Kasumi-1 (cell line): ENCODE results near the gene NDUFA1.
"Not testable (repeated sequence)": the region's sequence is repeated elsewhere in the genome, so short reads cannot be mapped to it uniquely, and the experiment has no call there.

ENCODE experiments used
- DNase-seq, 2 experiments: peaks; one replicate each; lab custom pipeline; 2025; lab: John Stamatoyannopoulos, UW

Gene NDUFA1

GRCh38 chrX:119871599-119872395 is at the start of gene NDUFA1, which contains the start of gene RNF113A:
NDUFA1 (plus strand) TSS chrX:119871832; CDS start chrX:119871912, 80 bp downstream.
RNF113A (minus strand) TSS chrX:119871733; CDS start chrX:119871613, 120 bp downstream.
- peak; percentile 80 to 82 for DNase-seq

GRCh38 chrX:119824221-119824620 is 47.4 kb upstream of the NDUFA1 start:
- not testable (repeated sequence) for DNase-seq

GRCh38 chrX:119826399-119826959 is 45.2 kb upstream of the NDUFA1 start:
- DNase-seq: no peak

DNA sequence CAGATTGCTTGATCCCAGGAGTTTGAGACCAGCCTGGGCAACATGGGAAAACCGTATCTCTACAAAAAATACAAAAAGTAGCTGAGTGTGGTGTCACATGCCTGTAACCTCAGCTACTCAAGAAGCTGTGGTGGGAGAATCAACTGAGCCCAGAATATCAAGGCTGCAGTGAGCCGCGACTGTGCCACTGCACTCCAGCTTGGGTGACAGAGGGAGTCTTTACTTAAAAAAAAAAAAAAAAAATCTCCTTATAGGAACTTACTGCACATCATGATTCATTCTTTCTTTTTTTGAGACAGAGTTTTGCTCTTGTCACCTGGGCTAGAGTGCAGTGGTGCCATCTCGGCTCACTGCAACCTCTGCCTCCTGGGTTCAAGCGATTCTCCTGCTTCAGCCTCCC is 43.2 kb upstream of the NDUFA1 start:
- no peak for DNase-seq

GRCh38 chrX:119833905-119834304 is 37.7 kb upstream of the NDUFA1 start:
- no peak for DNase-seq

DNA sequence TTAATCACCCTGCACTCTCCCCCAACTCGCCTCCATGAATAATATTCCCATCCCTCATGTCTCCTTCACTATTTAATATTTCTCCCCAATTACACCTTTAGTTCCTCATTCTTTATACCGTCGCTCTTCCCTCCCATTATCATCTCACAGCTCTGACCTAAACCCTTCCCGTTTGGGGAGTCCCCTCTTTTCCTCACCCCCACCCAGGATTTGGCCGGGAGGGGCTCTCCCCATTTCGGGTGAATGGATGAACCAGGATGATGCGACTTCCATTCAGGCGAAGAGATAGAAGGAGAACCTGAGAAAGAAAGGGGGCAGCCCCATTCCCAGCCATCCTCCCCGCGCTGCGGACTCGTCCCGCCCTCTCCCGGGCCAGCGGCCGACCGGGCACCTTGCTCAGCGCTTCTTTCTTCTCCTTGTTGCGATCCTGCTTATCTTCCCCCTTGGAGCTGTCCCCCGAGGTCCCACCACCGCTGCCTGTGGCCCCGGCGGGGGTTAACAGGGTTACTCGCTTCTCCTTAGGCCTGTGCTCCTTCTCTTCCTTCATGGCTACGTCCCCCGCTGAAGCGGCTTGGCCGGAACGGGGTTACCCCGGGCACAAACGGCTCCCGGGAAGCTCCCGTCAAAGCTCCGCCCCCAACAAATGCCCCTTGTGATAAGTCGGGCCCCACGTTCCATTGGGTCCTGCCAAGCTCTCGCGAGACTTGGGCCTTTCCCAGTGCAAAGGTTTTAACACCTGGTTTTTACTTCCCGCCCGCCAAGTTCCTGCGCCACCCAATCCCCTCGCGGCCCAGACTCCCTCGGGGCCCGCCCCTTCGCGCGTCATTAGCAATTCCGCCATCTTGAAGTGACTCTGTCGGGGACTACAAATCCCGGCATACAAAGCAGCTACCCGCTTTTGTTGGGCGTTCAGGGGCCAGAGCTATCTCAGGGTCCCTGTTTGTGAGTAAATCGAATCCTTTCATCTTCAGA is 19.0 kb upstream of the NDUFA1 start, which contains the start of gene UPF3B:
Gene UPF3B (minus strand): TSS at position 582 of the 972 bp plus-strand sequence. CDS start 35 bp downstream, at position 547.
- peak; percentile 92 for DNase-seq

GRCh38 chrX:119853444-119853843 is 18.2 kb upstream of the NDUFA1 start:
- no peak for DNase-seq

DNA sequence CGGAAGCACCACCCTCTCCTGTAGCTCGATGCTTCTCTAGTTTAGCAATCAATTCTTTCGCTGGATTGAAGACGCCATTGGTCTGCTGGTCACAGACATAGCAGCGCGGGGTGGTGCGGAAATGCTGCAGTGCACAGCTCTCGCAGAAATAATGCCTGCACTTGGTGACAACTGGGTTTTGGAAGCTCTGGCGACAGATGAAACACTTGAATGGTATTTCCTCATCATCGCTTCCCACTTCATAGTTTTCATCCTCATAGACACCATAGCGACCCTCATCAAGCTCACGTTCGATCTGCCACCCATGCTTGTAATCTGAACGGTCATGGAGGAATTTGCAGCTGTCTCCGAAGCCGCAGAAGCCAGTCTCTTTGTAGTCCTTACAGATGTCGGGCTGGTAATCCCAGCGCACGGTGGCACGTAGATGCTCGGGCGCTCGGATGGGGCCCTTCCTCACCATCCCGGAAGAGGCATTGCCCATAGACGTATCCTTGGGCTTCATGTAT is 953 bp upstream of the NDUFA1 start:
- peak in 1 of 2 experiments; percentile 35 for DNase-seq

GRCh38 chrX:119871245-119871598 is 410 bp upstream of the NDUFA1 start:
- no peak for DNase-seq

DNA sequence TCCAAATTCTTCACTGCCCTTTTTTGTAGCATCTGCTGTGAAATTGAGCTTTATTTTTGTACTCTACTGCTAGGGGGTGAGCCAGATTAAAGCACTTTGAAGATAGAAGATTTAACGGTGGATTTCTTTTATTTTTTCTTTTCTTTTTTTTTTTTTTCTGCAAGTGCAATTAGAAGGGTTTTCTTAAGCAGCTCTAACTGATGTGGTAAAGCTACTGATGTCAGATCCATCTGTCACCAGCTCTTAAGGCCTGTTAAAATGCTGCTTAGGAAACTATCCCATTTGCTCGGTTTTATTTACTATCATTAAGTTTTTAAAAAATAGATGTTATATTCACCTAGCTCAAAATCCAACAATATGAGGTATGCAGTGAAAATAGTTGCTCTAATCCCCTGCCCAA is 7.1 kb downstream of the NDUFA1 start:
- DNase-seq: no peak

GRCh38 chrX:119880076-119880475 is 8.4 kb downstream of the NDUFA1 start:
- no peak for DNase-seq

GRCh38 chrX:119880552-119881437 is 9.2 kb downstream of the NDUFA1 start:
- DNase-seq: peak; percentile 47 to 48

GRCh38 chrX:119885554-119886428 is 14.2 kb downstream of the NDUFA1 start:
- no peak for DNase-seq

DNA sequence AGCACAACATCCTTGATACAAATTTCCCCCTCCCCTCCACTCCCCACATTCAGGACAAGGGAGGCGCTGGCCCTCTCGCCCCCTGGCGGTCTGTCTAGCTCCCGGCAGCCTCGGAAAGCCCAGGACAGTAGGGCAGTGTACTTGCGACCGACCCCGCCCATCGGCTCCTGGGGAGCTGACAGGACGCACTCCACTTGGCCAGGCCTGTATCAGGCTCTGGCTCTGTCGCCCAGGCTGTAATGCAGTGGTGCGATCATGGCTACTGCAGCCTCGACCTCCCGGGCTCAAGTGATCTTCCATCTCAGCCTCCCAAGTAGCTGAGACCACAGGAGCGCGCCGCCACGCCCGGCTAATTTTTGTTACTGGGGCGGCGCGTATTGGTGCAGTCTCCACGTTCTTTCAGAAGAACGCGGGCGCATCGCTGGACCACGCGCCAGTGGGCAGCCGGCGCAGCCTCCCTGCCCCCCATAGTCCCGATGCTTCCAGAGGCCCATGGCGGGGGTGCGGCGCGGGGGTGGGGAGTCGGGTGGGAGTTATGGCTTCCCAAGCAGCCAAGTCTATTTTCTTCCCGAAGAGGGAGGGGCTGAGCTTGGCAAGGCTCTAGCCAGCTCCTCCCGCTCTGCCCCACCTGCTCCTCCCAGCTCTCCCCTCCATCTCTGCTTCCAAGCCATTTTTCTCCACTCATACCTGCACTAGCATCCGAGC is 16.2 kb downstream of the NDUFA1 start:
- peak; percentile 58 to 60 for DNase-seq

GRCh38 chrX:119890626-119891025 is 19.0 kb downstream of the NDUFA1 start:
- not testable (repeated sequence) for DNase-seq

DNA sequence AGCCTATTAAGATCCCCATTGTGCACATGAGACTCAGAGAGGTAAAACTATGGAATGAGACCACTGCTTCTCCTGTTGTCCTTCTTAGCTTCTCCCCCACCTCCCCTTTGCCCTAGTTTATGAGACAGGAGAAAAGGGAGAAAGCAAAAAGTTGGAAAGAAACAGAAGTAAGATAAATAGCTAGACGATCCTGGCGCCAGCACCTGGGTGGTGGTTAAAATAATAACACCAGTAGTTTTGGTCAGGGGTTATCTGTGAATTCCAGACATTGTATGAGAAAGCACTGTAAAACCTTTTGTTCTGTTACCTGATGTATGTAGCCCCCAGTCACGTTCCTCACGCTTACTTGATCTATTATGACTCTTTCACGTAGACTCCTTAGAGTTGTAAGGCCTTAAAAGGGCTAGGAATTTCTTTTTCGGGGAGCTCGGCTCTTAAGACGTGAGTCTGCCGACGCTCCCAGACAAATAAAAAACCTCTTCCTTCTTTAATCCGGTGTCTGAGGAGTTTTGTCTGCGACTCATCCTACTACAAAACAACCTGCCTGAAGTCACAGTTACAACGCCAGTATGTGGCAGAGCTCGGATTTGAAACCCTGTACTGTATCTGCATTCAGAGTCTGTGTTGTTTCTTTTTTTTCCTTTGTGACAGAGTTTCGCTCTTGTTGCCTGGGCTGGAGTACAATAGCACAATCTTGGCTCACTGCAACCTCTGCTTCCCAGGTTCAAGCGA is 20.5 kb downstream of the NDUFA1 start:
- DNase-seq: not testable (repeated sequence)

- DNase-seq: no peak
Observed at GRCh38 chrX:119895843-119896326, 24.3 kb downstream of the NDUFA1 start, which contains the start of gene AKAP14. AKAP14 (plus strand) TSS chrX:119895893; CDS start chrX:119903224, 7,331 bp downstream.

DNA sequence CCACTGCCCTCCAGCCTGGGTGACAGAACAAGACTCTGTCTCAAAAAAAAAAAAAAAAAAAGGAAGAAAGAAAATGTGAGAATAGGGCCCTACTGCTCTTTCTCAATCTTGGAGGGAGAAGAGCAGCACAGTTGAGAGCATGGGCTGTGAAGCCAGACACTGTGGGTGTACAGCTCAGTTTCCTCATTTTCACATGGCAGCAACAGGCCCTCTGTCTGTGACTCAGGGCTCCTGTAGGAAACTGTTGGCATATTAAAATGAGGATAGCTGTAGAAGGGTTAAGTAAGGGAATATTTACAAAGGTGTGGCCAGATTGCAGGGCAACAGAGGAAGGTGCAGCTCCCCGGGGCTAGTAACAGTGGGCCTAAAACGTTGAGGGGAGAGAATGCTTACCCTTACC is 27.5 kb downstream of the NDUFA1 start:
- DNase-seq: peak; percentile 14 to 43
